ENCODE data around the gene COG8.

DNA sequence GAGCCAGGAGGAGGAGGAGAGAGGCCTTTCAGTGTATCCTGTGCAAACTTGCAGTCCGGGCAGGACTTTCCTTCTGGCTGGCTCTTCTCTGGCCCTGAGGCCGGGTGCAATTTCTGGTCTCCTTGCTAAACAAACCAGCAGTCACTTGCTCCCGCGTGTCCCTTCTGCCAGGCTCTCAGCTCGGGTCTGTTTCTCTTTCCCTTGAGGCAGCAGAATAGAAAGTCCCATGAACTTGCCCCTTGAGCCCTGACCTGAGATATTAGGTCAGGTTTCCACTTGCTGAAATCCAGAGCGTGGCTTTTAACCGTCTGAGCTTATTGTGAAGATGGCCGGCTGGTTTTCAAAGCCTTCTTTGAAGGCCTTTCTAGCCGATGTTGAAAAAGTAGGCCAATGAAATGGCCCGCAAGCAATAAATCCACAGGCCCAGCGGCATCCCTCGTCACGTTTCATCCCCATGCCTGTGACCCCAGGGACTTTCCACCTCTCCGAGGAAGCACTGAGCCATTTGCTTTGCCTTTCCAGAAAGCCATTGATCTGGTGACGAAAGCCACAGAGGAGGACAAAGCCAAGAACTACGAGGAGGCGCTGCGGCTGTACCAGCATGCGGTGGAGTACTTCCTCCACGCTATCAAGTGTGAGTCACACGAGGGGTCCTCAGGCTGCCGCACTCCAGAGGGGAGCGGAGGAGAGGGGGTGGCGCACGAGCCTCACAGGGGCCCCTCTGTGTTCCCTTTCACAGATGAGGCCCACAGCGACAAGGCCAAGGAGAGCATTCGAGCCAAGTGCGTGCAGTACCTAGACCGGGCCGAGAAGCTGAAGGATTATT, 23.7 kb downstream of the COG8 start:
- TF ChIP-seq, protein P1, sequence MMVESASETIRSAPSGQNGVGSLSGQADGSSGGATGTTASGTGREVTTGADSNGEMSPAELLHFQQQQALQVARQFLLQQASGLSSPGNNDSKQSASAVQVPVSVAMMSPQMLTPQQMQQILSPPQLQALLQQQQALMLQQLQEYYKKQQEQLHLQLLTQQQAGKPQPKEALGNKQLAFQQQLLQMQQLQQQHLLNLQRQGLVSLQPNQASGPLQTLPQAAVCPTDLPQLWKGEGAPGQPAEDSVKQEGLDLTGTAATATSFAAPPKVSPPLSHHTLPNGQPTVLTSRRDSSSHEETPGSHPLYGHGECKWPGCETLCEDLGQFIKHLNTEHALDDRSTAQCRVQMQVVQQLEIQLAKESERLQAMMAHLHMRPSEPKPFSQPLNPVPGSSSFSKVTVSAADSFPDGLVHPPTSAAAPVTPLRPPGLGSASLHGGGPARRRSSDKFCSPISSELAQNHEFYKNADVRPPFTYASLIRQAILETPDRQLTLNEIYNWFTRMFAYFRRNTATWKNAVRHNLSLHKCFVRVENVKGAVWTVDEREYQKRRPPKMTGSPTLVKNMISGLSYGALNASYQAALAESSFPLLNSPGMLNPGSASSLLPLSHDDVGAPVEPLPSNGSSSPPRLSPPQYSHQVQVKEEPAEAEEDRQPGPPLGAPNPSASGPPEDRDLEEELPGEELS (CRISPR knock-in tag; IDR thresholded peaks at IDR 0.05; ENCODE audit: borderline replicate concordance): no peak
- no peak for TF ChIP-seq ZNF23 (CRISPR knock-in tag; IDR thresholded peaks at IDR 0.05)
- TF ChIP-seq ZNF354B (CRISPR knock-in tag; IDR thresholded peaks at IDR 0.05): no peak
- no peak for TF ChIP-seq SMAD3 (CRISPR knock-in tag; conservative IDR thresholded peaks at IDR 0.05)
- TF ChIP-seq EZH2 (IDR thresholded peaks at IDR 0.05; ENCODE audit: borderline replicate concordance, low read depth, low read length): no peak

Data from K562 (cell line).